ENCODE results near the gene ARL16.

The ARL16 gene, protein sequence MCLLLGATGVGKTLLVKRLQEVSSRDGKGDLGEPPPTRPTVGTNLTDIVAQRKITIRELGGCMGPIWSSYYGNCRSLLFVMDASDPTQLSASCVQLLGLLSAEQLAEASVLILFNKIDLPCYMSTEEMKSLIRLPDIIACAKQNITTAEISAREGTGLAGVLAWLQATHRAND

DNA sequence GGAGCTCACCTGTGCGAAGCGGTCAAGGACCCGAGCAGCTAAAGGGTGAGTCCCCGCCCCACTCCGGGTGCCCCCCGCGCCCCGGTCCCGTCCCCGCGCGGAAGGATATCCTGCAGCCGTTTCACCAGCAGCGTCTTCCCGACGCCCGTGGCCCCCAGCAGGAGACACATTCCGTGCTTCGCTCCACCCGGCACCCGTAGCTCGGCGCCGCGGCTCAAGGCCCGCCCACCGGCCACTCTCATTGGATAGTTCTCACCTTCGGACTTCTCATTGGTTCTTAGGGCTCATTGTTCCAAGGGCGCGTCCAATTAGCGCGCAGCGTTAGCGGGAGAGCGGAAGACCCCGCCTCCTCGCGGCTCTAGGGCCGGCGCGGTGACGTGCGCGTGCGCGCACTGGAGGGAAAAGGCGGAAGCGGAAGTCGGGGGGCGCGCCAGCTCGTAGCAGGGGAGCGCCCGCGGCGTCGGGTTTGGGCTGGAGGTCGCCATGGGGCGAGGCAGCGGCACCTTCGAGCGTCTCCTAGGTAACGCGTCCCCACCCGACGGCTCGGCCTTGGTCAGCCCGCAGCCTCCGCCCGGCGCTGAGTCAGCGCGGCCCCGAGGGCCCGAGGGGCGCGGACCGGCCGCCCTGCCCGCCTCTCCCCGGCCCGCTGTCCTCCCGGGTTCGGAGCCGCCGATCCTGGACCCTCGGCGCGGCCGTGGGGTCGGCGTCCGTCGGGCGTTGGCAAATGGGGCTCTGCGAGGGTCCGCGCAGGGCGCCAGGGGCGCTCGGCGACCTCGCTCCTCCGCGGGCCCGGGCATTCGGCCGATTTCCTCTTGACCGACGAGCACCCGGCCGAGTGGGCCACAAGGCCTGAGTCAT is at the start of gene ARL16, which contains the start of gene HGS:
Gene ARL16 (minus strand): TSS at position 214 of the 858 bp plus-strand sequence. CDS start 44 bp downstream, at position 170.
Gene HGS (plus strand): TSS at position 428 of the 858 bp plus-strand sequence. CDS start 56 bp downstream, at position 484.
- peak; percentile 96 for DNase-seq

GRCh38 chr17:81727324-81728031 is 43.9 kb upstream of the ARL16 start:
- DNase-seq, result peak; percentile 81

DNA sequence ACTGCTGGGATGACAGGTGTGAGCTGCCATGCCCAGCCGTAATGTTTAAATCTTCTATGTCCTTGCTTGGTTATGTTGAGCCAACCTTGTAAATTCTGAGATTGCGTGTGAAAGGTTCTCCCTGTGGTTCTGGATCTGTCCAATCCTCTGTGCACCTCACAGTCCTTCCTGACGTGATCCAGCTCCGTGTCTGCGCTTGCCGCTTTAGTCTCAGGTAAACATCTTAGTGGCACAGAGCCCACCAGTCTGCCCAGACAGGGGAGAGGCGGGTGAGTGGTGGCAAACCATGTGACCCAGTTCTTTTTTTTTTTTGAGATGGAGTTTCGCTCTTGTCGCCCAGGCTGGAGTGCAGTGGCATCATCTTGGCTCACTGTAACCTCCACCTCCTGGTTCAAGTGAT is 42.4 kb upstream of the ARL16 start:
- no peak for DNase-seq

- DNase-seq, result no peak
Observed at GRCh38 chr17:81725439-81725838, 41.8 kb upstream of the ARL16 start.

- no peak for DNase-seq
Observed at GRCh38 chr17:81723651-81724209, 40.1 kb upstream of the ARL16 start.

DNA sequence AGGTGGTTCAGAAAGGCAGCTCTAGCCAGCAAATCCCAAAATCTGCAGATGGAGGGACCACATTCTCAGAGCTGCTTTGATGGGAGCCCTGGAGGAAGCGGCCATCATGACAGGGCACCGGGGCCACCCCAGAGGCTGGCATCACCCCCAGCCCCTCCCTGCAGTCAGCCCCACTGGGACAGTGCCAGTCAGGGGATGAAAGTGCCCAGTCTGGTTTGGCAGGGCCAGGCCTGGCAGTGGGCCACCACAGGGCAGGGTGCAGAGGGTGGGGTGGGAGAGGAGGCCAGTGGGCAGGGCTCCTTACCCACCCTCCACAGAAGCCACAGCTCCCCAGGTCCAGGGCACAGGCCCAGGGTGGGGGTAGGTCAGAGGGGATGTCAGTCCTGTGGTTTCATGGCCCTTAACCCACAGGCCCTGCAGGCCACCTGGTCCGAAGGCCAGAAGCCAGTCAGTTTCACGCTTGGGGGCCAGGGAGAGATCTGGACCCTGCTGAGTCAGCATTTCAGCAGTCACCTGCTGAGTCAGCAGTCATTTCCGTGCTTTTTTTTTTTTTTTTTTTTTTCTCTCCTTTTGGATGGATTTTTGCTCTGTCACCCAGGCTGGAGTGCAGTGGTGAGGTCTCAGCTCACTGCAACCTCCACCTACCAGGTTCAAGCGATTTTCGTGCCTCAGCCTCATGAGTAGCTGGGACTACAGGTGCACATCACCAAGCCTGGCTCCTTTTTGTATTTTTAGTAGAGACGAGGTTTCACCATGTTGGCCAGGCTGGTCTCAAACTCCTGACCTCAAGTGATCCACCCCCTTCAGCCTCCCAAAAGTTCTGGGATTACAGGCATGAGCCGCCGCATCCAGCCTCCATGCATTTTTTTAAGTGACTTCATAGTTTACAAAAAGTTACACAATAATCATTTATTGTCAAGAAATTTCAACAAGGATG is 38.9 kb upstream of the ARL16 start:
- DNase-seq, result no peak

DNA sequence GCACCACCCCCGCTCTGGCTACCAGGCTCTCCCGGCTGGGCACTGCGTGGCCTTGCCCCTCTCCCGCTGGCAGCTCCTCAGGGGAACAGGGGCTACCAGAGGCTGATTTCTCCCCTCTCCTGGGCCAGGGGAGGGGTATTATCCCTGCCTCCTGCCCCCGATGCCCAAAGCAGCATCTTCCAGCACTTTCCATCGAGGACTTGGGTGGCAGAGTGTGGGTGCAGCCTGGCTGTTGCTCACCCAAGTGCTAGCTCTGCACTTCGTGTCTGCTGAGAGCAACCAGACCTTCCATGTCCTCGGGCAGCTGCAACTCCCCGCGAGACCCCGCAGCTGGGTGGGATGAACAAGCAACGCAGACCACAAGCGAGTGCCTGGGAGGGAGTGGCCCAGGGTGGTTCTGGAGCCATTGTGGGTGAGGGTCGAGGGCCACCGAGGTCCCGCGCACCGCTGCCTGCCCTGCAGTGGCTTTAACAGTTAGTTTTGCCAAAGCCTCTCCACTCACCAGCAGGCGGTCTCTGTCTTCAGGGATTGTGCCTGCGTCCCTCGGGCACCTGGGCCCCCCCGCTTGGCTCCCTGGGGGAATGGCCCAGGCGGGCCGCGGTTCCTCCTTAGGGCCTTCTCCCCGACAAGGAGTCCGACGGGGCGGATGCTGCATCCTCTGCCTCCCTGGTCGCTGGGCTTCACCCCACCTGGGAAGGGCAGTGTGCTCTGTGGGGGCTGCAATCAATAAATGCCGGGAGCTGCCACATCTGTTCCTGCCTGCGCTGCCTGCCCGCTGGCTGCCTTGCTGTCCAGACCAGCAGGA is 36.9 kb upstream of the ARL16 start:
- DNase-seq, result no peak

- DNase-seq, result no peak
Observed at GRCh38 chr17:81719410-81720266, 36.0 kb upstream of the ARL16 start.

DNA sequence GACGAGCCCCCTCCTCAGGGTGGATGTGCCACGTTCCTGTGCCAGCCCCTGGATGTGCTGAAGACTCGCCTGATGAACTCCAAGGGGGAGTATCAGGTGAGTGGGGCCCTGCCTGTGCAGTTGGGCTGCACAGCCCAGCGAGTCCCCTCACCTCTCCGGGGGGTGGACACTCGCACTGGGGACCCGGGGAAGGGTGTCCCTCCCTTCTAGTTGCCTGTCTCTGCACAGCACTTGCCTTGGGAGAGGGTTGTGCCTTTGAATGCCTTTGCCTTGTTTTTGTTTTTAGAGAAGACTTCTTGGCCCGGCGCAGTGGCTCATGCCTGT is 34.1 kb upstream of the ARL16 start:
- no peak for DNase-seq

DNA sequence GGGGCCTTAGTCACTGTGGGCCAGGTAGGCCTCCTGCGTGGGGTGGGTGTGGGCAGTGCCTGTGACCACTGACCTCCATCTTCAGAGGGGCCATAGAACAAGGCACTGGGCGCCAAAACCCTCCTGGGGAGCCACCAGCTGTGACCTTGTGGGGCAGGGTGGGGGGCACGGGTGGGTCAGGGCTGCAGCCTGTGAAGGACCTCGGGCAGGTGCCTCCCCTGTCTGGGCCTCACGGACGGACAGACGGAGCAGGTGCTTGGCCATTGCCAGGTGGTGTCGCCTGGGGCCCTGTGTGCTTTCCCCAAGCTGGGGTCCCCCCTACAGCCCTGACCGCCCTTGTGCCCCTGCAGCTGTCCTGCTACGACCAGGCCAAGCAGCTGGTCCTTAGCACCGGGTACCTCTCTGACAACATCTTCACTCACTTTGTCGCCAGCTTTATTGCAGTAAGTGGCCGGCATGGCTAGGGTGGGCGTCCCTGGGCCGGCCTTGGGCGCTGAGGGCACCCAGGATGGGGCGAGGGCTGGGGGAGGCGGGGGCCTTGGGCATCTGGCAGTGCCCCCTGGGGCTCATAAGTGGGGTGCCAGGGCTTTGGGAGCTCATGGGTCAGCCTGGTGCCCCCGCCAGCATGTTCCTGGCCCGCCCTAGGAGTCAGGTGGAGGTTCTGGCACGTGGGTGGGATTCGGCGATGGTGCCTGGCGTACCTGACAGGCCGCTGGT is 33.6 kb upstream of the ARL16 start:
- no peak for DNase-seq

- DNase-seq, result no peak
Observed at GRCh38 chr17:81716674-81716996, 33.0 kb upstream of the ARL16 start.

GRCh38 chr17:81715872-81716673 is 32.5 kb upstream of the ARL16 start:
- no peak for DNase-seq

DNA sequence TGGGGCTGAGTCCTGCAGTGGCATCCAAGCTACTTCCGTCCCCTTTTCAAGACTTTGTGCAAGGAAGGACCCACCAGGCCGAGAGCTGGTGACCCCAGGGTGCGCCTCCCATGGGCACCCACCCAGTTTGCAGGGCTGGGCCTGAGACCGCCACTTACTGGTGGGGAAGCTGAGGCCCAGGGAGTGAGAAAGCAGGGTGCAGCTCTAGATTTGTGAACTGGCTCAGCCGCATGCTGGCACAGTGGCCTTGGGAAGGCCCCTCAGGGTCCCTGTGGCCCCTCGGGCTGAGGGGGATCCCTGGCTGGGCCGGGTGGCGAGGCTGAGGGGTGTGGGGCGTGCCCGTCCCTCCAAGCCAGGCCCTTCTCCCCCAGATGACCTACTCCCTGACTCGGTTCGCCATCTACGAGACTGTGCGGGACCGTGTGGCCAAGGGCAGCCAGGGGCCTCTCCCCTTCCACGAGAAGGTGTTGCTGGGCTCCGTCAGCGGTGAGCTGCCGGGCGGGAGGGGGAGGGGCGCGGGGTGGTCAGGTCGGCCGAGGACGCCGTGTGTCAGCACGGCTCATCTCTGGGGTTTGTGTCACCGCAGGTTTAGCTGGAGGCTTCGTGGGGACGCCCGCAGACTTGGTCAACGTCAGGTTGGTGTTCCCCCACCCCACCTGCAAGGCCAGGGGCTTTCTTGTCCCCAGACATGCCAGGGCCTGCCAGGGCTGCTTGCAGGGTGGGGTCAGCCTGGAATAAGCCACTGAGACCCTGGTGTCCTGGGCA is 31.7 kb upstream of the ARL16 start:
- DNase-seq, result no peak

GRCh38 chr17:81714412-81715106 is 31.0 kb upstream of the ARL16 start:
- no peak for DNase-seq

- DNase-seq, result no peak
Observed at GRCh38 chr17:81713556-81714411, 30.2 kb upstream of the ARL16 start.

- DNase-seq, result no peak
Observed at GRCh38 chr17:81713004-81713555, 29.5 kb upstream of the ARL16 start.
